Trophoblast cell (in vitro differentiated cells and primary cell): ENCODE data around the gene PAMR1.

Experiments
- DNase-seq, 2 donors: peaks; one replicate each; pipeline ENCODE4 v3.0.0-alpha.2; 2016
- H2AFZ ChIP-seq: 2 replicates; pipeline ENCODE4 v1.6.1; 2013; ENCODE audit warnings: low read length, moderate library complexity, mild to moderate bottlenecking; ENCODE audit not compliant: insufficient read depth, poor library complexity
- H2AK5ac ChIP-seq: 2 replicates; pipeline ENCODE4 v1.6.1; 2013; ENCODE audit warnings: mild to moderate bottlenecking, low read length
- H2BK120ac ChIP-seq: 2 replicates; pipeline ENCODE4 v1.6.1; 2013; ENCODE audit warnings: low read length, mild to moderate bottlenecking, moderate library complexity; ENCODE audit not compliant: insufficient read depth, poor library complexity
- H2BK12ac ChIP-seq: 2 replicates; pipeline ENCODE4 v1.6.1; 2013; ENCODE audit warnings: mild to moderate bottlenecking, low read length, moderate library complexity
- H2BK5ac ChIP-seq: 2 replicates; pipeline ENCODE4 v1.6.1; 2013; ENCODE audit warnings: low read length, low read depth, moderate library complexity, mild to moderate bottlenecking; ENCODE audit not compliant: poor library complexity
- H3K14ac ChIP-seq: 2 replicates; pipeline ENCODE4 v1.6.1; 2013; ENCODE audit warnings: mild to moderate bottlenecking, low read length
- H3K18ac ChIP-seq: 2 replicates; pipeline ENCODE4 v1.6.1; 2013; ENCODE audit warnings: mild to moderate bottlenecking, low read length
- H3K23ac ChIP-seq: 2 replicates; pipeline ENCODE4 v1.6.1; 2013; ENCODE audit warnings: low read length
- H3K27ac ChIP-seq: 2 replicates; pipeline ENCODE4 v1.5.1; 2013; ENCODE audit warnings: low read depth, mild to moderate bottlenecking, inconsistent platforms, low read length, moderate library complexity
- H3K27me3 ChIP-seq: 2 replicates; pipeline ENCODE4 v1.6.1; 2013; ENCODE audit warnings: inconsistent platforms, mild to moderate bottlenecking, low read length, moderate library complexity; ENCODE audit not compliant: insufficient read depth
- H3K36me3 ChIP-seq, 2 experiments: 1 replicate in 1 of 2; 2 replicates in 1 of 2; pipeline ENCODE4 v1.6.1; 2013; ENCODE audit warnings: low read length in 2 of 2, mild to moderate bottlenecking in 2 of 2, moderate library complexity in 1 of 2; ENCODE audit not compliant: insufficient read depth in 2 of 2, control insufficient read depth in 1 of 2
- H3K4ac ChIP-seq: 2 replicates; pipeline ENCODE4 v1.6.1; 2013; ENCODE audit warnings: low read depth, mild to moderate bottlenecking, low read length, moderate library complexity
- H3K4me1 ChIP-seq, 2 experiments: 1 replicate in 1 of 2; 2 replicates in 1 of 2; pipeline ENCODE4 v1.6.1; 2013; ENCODE audit warnings: low read length in 2 of 2, mild to moderate bottlenecking in 2 of 2, moderate library complexity in 1 of 2; ENCODE audit not compliant: insufficient read depth in 2 of 2, control insufficient read depth in 1 of 2
- H3K4me2 ChIP-seq: 2 replicates; pipeline ENCODE4 v1.6.1; 2013; ENCODE audit warnings: inconsistent platforms, mild to moderate bottlenecking, low read length, moderate library complexity
- H3K4me3 ChIP-seq: 2 replicates; pipeline ENCODE4 v1.5.1; 2013; ENCODE audit warnings: mild to moderate bottlenecking, low read depth, low read length, inconsistent platforms
- H3K79me1 ChIP-seq: one replicate; pipeline ENCODE4 v1.6.1; 2013; ENCODE audit warnings: low read length
- H3K79me2 ChIP-seq: 2 replicates; pipeline ENCODE4 v1.6.1; 2013; ENCODE audit warnings: low read length, mild to moderate bottlenecking; ENCODE audit not compliant: control insufficient read depth, insufficient read depth, poor library complexity
- H3K9ac ChIP-seq: 2 replicates; pipeline ENCODE4 v1.6.1; 2013; ENCODE audit warnings: mild to moderate bottlenecking, low read length
- H3K9me3 ChIP-seq: 2 replicates; pipeline ENCODE4 v1.6.1; 2013; ENCODE audit warnings: low read depth, mild to moderate bottlenecking, control low read depth, inconsistent platforms, low read length; ENCODE audit not compliant: insufficient read depth
- H4K12ac ChIP-seq: 2 replicates; pipeline ENCODE4 v1.6.1; 2013; ENCODE audit warnings: low read depth, mild to moderate bottlenecking, low read length, moderate library complexity
- H4K8ac ChIP-seq: 2 replicates; pipeline ENCODE4 v1.6.1; 2013; ENCODE audit warnings: low read depth, mild to moderate bottlenecking, low read length, moderate library complexity
- H4K91ac ChIP-seq: one replicate; pipeline ENCODE4 v1.6.1; 2013; ENCODE audit warnings: low read depth, mild to moderate bottlenecking, low read length, moderate library complexity
- WGBS: extraction: QIAGEN DNeasy Blood & Tissue Kit; methylation state at CpG from one replicate; pipeline ENCODE4 v1.1.7; 2013; ENCODE audit warnings: missing lambda C conversion rate; ENCODE audit not compliant: insufficient read length, insufficient coverage; ENCODE audit errors: extremely low coverage; 5-methylcytosine and 5-hydroxymethylcytosine counted together

The PAMR1 gene

DNA sequence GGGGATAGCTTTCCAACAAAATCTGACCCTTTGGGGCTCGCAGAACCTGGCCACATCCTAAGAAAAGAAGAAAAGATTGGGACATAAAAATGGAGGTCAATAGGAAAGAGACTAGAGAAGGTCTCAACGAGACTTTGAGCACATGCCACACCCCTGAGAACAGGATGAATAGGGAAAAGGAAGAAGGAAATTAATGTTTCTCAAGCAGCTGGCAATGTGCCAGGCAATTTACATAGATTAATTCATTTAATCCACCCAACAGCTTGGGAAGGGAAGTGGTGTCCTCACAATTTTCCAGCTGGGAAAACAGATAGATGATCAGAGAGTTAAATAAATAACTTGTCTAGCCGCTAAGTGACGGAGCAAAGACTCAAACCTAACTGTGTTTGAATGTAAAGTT is 50.7 kb downstream of the PAMR1 start:
- Histone ChIP-seq H3K79me1 (no peaks in the 10 kb centered on the region), H2AFZ (no peak overlapping the region)
- WGBS: no CpG with 5 or more reads among the region's 4 CpGs

DNA sequence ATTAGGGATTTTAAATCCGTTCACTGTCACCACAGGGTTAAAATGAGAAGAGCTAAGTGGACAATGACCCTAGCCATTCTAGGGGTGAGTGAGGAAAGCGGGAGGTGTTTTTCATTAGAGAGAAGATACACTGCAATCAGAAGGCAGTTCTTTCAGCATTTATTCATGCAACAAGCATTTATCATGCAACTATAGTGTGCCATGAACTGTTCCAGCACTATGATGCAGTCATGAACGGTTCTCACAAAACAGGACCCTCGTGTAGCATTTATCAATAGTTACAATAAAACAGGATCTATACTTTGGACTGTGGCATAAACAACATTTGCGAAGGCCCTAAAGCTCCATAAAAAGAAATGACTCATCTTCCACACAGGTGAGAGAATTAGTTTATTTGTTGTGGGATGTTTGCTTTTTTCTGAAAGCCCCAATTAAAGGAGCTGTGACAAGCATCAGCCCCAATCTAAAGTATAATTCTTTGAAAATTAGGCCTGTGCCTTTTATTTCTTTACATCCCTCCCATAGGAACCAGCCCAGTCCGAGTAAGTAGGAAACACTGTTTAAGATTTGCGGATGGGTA is 51.5 kb downstream of the PAMR1 start:
- no peak overlapping the region for H3K4ac ChIP-seq
- no peak overlapping the region for H2BK5ac ChIP-seq
- H2AFZ ChIP-seq: no peak overlapping the region
- H4K12ac ChIP-seq: no peak overlapping the region
- H3K79me2 ChIP-seq: no peaks in the 10 kb centered on the region
- H3K23ac ChIP-seq: no peak overlapping the region
- no peak overlapping the region for H4K91ac ChIP-seq
- no peaks in the 10 kb centered on the region for H3K27me3 ChIP-seq
- H2BK120ac ChIP-seq: no peak overlapping the region
- no peaks in the 10 kb centered on the region for H3K4me1 ChIP-seq
- H3K27ac ChIP-seq: no peak overlapping the region
- H2AK5ac ChIP-seq: no peak overlapping the region
- no peak for DNase-seq
- no peak overlapping the region for H3K18ac ChIP-seq
- H3K36me3 ChIP-seq: no peaks in the 10 kb centered on the region
- no peak overlapping the region for H2BK12ac ChIP-seq
- H3K9me3 ChIP-seq: no peaks in the 10 kb centered on the region
- WGBS: no CpG with 5 or more reads among the region's 7 CpGs
- H4K8ac ChIP-seq: no peak overlapping the region
- no peak overlapping the region for H3K14ac ChIP-seq
- H3K9ac ChIP-seq: no peak overlapping the region
- no peaks in the 10 kb centered on the region for H3K79me1 ChIP-seq
- no peak overlapping the region for H3K4me2 ChIP-seq
- no peak overlapping the region for H3K4me3 ChIP-seq

More for the DNA sequence above, 50.7 kb downstream of the PAMR1 start:
- H3K4me3 ChIP-seq: no peak overlapping the region
- H3K4me1 ChIP-seq: no peaks in the 10 kb centered on the region
- H3K14ac ChIP-seq: no peak overlapping the region
- H4K8ac ChIP-seq: no peak overlapping the region
- no peak overlapping the region for H2BK12ac ChIP-seq
- H3K4ac ChIP-seq: no peak overlapping the region
- no peak overlapping the region for H2BK120ac ChIP-seq
- no peak overlapping the region for H4K91ac ChIP-seq
- H3K23ac ChIP-seq: no peak overlapping the region
- no peaks in the 10 kb centered on the region for H3K9me3 ChIP-seq
- H2BK5ac ChIP-seq: no peak overlapping the region
- H3K9ac ChIP-seq: no peak overlapping the region
- H3K18ac ChIP-seq: no peak overlapping the region
- no peak for DNase-seq
- no peaks in the 10 kb centered on the region for H3K27me3 ChIP-seq
- H3K4me2 ChIP-seq: no peak overlapping the region
- no peak overlapping the region for H4K12ac ChIP-seq
- H2AK5ac ChIP-seq: no peak overlapping the region
- no peaks in the 10 kb centered on the region for H3K36me3 ChIP-seq
- no peak overlapping the region for H3K27ac ChIP-seq
- H3K79me2 ChIP-seq: no peaks in the 10 kb centered on the region

DNA sequence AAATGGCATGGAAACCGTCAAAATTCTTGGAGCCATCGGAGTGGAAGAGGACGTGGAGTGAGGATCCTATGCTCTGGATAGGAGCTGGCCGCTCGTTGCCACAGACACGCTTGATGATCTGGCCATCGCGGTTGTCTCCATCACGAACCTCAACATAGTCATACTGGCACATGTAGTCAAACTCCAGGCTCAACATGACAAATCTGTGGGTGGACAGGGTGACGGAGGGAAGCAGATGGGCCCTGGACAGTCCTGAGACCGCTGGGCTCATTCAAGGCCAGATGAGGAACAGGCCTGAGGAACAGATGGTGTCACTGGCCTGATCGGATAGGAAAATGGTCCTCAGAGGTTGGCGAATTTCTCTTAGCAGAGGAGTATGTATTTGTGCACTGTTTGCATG is 54.8 kb downstream of the PAMR1 start:
- no peak overlapping the region for H4K91ac ChIP-seq
- no CpG with 5 or more reads among the region's 13 CpGs for WGBS

DNA sequence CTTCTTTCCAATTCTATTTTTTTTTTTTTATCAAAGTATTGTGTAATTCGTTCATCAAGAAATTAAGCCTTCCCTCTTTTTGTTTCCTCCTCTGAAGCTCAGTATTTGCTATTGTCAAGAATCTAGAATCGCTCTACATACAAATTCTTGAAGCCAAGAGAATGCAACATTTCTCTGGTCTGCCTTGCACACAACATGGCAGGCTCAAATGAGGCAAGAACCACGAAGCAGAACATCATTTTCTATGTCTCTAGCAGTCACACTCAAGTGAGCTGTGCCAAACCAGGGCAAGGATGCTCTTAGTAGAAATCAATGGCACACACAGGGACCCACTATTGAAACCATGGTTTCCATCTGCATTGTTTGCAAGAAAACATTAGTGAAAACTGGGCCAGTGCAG is 59.4 kb downstream of the PAMR1 start:
- no CpG with 5 or more reads among the region's 3 CpGs for WGBS

More for the DNA sequence above, 54.8 kb downstream of the PAMR1 start:
- H2BK5ac ChIP-seq: no peak overlapping the region
- H3K9me3 ChIP-seq: no peaks in the 10 kb centered on the region
- H2AK5ac ChIP-seq: no peak overlapping the region
- no peak overlapping the region for H3K27ac ChIP-seq
- H3K79me2 ChIP-seq: no peaks in the 10 kb centered on the region
- no peak overlapping the region for H3K4me3 ChIP-seq
- no peak overlapping the region for H4K12ac ChIP-seq
- H2BK12ac ChIP-seq: no peak overlapping the region
- no peaks in the 10 kb centered on the region for H3K36me3 ChIP-seq
- no peak overlapping the region for H3K9ac ChIP-seq
- H3K18ac ChIP-seq: no peak overlapping the region
- no peak overlapping the region for H3K4ac ChIP-seq
- no peaks in the 10 kb centered on the region for H3K79me1 ChIP-seq
- no peak overlapping the region for H4K8ac ChIP-seq
- H3K4me1 ChIP-seq: no peaks in the 10 kb centered on the region
- H3K14ac ChIP-seq: no peak overlapping the region
- DNase-seq: no peak
- H2BK120ac ChIP-seq: no peak overlapping the region
- H3K27me3 ChIP-seq: no peaks in the 10 kb centered on the region
- H3K4me2 ChIP-seq: no peak overlapping the region
- no peak overlapping the region for H3K23ac ChIP-seq
- no peak overlapping the region for H2AFZ ChIP-seq

More for the DNA sequence above, 59.4 kb downstream of the PAMR1 start:
- Histone ChIP-seq H3K27ac (no peak overlapping the region), H3K23ac (no peak overlapping the region), H4K91ac (no peak overlapping the region), H3K4me2 (no peak overlapping the region), H3K36me3 (no peaks in the 10 kb centered on the region), H2BK120ac (no peak overlapping the region), H2BK12ac (no peak overlapping the region), H2AFZ (no peak overlapping the region), H2BK5ac (no peak overlapping the region), H4K12ac (no peak overlapping the region), H3K14ac (no peak overlapping the region), H3K18ac (no peak overlapping the region), H3K79me1 (no peaks in the 10 kb centered on the region), H3K4me3 (no peak overlapping the region), H3K79me2 (no peaks in the 10 kb centered on the region), H3K4me1 (no peaks in the 10 kb centered on the region), H3K9me3 (no peaks in the 10 kb centered on the region), H3K9ac (no peak overlapping the region), H2AK5ac (no peak overlapping the region), H4K8ac (no peak overlapping the region), H3K4ac (no peak overlapping the region), H3K27me3 (no peaks in the 10 kb centered on the region)
- DNase-seq: no peak
